ENCODE data around the gene GJA4. TPM values are rescaled to one million over a fixed set of nuclear protein-coding genes. Genes with fewer than 3 reads are reported as not detected.

The GJA4 gene
- total and polyA plus RNA-seq, 5 donors from 2014 or later, result not detected

DNA sequence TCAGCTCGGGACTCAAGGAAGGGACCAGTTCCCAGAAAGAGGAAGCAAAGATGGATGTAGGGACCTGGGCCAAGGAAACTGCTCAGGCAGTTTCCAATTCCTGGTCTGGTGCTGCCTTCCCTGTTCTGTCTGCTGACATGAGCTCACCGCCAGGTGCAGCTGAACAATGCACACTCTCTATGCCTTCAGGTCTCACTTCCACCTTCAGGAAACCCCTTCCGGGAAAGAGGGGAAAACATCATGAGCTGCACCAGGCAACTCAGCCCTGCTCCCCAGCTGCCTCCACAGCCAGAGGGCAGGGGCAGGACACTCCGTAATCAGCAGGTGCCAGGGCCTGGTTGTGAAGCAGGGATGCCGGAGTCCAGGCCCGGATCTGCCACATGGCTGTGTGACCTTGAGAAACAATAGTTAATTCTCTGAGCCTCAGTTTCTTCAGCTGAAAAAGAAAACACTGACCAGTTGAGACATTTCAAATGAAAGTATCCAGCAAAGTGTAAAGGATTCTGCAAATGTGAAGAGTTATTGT, 39.0 kb downstream of the GJA4 start:
- Mint-ChIP-seq H3K4me3 (no peak overlapping the region), H3K27ac (no peak overlapping the region)

DNA sequence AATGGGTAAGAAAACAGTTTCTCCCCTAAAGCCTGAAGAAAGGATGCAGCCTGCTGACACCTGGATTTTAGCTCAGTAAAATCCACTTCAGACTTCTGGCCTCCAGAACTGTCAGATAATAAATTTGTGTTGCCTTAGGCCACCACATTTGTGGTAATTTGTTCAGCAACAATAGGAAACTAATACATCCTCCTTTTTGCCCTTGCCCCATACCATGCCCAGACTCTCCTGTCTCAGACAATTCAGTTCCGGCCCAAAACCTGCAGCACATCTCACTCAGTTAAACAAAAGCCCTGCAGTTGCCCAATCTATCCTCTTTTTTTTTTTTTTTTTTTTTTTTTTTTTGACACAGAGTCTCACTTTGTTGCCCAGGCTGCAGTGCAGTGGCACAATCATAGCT, 40.9 kb downstream of the GJA4 start:
- DNase-seq, result no peak
- no peak overlapping the region for H3K27ac Mint-ChIP-seq

More for the DNA sequence above, 39.0 kb downstream of the GJA4 start:
- DNase-seq (no peak), ATAC-seq (ENCODE audit: low read depth in 2 of 2) (no peak)
- H3K36me3 Mint-ChIP-seq, result peaks cover 14% of the 10 kb centered on the region
- Histone ChIP-seq H3K27me3 (ENCODE audit: control insufficient read depth, insufficient read depth, low read length) (no peaks in the 10 kb centered on the region), H3K36me3 (ENCODE audit: control insufficient read depth, insufficient read depth, low read length) (no peaks in the 10 kb centered on the region), H3K9me3 (ENCODE audit: control insufficient read depth in 2 of 2, low read length in 2 of 2) (no peaks in the 10 kb centered on the region), H3K4me1 (ENCODE audit: control insufficient read depth, insufficient read depth, low read length, poor library complexity, severe bottlenecking) (no peaks in the 10 kb centered on the region), H3K27ac (ENCODE audit: insufficient read depth, low read length, poor library complexity, severe bottlenecking) (no peak overlapping the region), H3K4me3 (ENCODE audit: low read depth, low read length) (no peak overlapping the region)
- no peaks in the 10 kb centered on the region for H3K27me3 Mint-ChIP-seq
- no peaks in the 10 kb centered on the region for H3K9me3 Mint-ChIP-seq
- peaks cover 0 to 4% (median 0%) of the 10 kb centered on the region in 4 donors for H3K4me1 Mint-ChIP-seq

DNA sequence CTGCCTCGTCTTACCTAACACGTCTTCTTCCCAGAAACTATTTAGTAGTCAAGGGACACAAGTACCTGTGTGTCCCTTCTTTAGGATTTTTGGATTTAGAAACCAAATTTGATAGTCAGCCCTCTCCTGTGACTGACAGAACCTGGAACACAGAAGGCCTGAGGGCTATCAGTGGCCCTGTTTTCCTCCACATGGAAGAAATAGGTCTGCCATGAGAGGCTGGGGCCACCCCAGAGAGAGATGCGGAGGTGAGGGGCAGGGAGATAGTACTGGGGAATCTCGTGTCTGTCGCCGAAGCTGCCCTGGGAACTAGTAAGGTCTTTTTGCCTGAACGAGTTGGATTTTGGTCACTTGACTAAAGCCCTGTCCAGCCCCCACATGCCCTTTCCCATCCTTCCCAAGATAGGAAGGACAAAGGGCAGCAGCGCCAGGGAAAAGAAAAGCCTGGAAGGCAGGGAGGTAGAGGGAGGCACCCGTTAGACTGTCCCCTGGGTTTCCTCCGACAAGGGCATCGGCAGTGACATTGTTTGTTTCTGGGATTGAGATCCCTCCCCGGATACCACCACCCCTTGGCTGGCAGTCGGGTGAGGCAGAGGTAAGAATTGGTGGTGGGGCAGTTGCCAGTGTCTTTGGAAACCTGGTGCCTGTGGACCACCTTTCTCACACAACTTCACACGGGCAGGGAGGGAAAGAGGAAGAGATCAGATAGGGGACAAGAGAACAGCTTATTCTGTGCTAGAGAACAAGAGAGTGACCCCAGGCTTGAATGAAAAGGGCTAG, 46.9 kb downstream of the GJA4 start:
- Histone ChIP-seq H3K4me1 (ENCODE audit: control insufficient read depth, insufficient read depth, low read length, poor library complexity, severe bottlenecking) (no peaks in the 10 kb centered on the region), H3K27me3 (ENCODE audit: control insufficient read depth, insufficient read depth, low read length) (no peaks in the 10 kb centered on the region), H3K4me3 (ENCODE audit: low read depth, low read length) (no peak overlapping the region), H3K27ac (ENCODE audit: insufficient read depth, low read length, poor library complexity, severe bottlenecking) (no peak overlapping the region), H3K36me3 (ENCODE audit: control insufficient read depth, insufficient read depth, low read length) (no peaks in the 10 kb centered on the region), H3K9me3 (ENCODE audit: control insufficient read depth in 2 of 2, low read length in 2 of 2) (no peaks in the 10 kb centered on the region)
- H3K27ac Mint-ChIP-seq, result no peak overlapping the region
- peaks cover 5% of the 10 kb centered on the region for H3K36me3 Mint-ChIP-seq
- no peak for DNase-seq
- H3K9me3 Mint-ChIP-seq, result no peaks in the 10 kb centered on the region
- H3K27me3 Mint-ChIP-seq, result no peaks in the 10 kb centered on the region
- H3K4me1 Mint-ChIP-seq, result peaks cover 0 to 21% (median 5%) of the 10 kb centered on the region in 4 donors
- ATAC-seq (ENCODE audit: low read depth in 2 of 2), result no peak
- H3K4me3 Mint-ChIP-seq, result no peak overlapping the region

More for the DNA sequence above, 40.9 kb downstream of the GJA4 start:
- H3K9me3 ChIP-seq (ENCODE audit: control insufficient read depth in 2 of 2, low read length in 2 of 2), result no peaks in the 10 kb centered on the region
- Mint-ChIP-seq H3K4me3 (no peak overlapping the region), H3K4me1 (peaks cover 0 to 4% (median 0%) of the 10 kb centered on the region in 4 donors), H3K9me3 (no peaks in the 10 kb centered on the region), H3K36me3 (peaks cover 14% of the 10 kb centered on the region), H3K27me3 (no peaks in the 10 kb centered on the region)
- no peak overlapping the region for H3K4me3 ChIP-seq (ENCODE audit: low read depth, low read length)
- no peak overlapping the region for H3K27ac ChIP-seq (ENCODE audit: insufficient read depth, low read length, poor library complexity, severe bottlenecking)
- H3K27me3 ChIP-seq (ENCODE audit: control insufficient read depth, insufficient read depth, low read length), result no peaks in the 10 kb centered on the region
- ATAC-seq (ENCODE audit: low read depth in 2 of 2), result no peak
- no peaks in the 10 kb centered on the region for H3K36me3 ChIP-seq (ENCODE audit: control insufficient read depth, insufficient read depth, low read length)
- H3K4me1 ChIP-seq (ENCODE audit: control insufficient read depth, insufficient read depth, low read length, poor library complexity, severe bottlenecking), result no peaks in the 10 kb centered on the region

DNA sequence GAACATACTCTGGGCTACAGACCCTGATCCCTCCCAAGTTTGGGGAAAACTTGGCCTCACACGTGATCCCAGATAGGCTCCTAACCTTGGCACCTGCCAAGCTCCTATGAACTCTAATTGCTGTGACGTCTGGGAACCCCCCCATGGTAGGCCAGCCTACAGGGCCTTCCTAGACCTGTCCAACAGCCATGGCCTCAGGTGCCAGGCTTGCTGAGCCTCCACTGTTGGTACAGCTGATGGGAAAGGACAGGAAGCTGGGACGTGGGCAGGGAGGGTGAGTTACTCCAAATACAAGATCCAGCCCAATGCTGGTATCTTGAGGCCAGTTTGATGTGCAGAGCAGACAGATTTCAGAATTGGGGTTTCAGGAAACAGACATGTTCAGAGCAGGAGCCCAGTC, 47.6 kb downstream of the GJA4 start:
- Mint-ChIP-seq H3K36me3 (peaks cover 5% of the 10 kb centered on the region), H3K4me1 (peaks cover 0 to 23% (median 5%) of the 10 kb centered on the region in 4 donors), H3K27ac (no peak overlapping the region), H3K9me3 (no peaks in the 10 kb centered on the region), H3K27me3 (no peaks in the 10 kb centered on the region), H3K4me3 (no peak overlapping the region)
- DNase-seq (no peak), ATAC-seq (ENCODE audit: low read depth in 2 of 2) (no peak)
- Histone ChIP-seq H3K4me3 (ENCODE audit: low read depth, low read length) (no peak overlapping the region), H3K36me3 (ENCODE audit: control insufficient read depth, insufficient read depth, low read length) (no peaks in the 10 kb centered on the region), H3K27me3 (ENCODE audit: control insufficient read depth, insufficient read depth, low read length) (no peaks in the 10 kb centered on the region), H3K9me3 (ENCODE audit: control insufficient read depth in 2 of 2, low read length in 2 of 2) (no peaks in the 10 kb centered on the region), H3K27ac (ENCODE audit: insufficient read depth, low read length, poor library complexity, severe bottlenecking) (no peak overlapping the region), H3K4me1 (ENCODE audit: control insufficient read depth, insufficient read depth, low read length, poor library complexity, severe bottlenecking) (no peaks in the 10 kb centered on the region)

DNA sequence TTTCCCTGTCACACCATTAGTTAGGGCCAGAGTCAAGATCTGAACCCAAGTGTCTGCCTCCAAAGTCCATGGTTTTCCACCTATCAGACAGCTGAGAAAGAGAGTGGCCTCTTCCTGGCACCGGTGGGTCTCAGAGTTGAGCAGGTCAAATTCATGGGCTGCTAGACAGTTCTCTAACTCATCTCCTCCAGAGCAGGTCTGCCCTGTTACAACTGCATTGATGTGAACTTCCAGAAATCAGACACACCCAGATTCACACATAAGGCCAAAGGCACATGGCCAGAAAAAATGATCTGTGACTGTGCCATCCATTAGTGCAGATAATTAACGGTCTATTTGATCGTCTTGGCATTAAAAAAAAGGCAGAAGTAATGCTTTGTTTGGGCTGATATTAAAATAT, 49.3 kb downstream of the GJA4 start:
- ATAC-seq (ENCODE audit: low read depth in 2 of 2), result no peak
- no peaks in the 10 kb centered on the region for H3K4me1 ChIP-seq (ENCODE audit: control insufficient read depth, insufficient read depth, low read length, poor library complexity, severe bottlenecking)
- no peaks in the 10 kb centered on the region for H3K9me3 ChIP-seq (ENCODE audit: control insufficient read depth in 2 of 2, low read length in 2 of 2)
- Mint-ChIP-seq H3K27ac (no peak overlapping the region), H3K36me3 (peaks cover 5% of the 10 kb centered on the region), H3K9me3 (no peaks in the 10 kb centered on the region), H3K27me3 (no peaks in the 10 kb centered on the region), H3K4me1 (peaks cover 2 to 21% (median 5%) of the 10 kb centered on the region in 4 donors), H3K4me3 (no peak overlapping the region)
- DNase-seq, result no peak
- no peaks in the 10 kb centered on the region for H3K27me3 ChIP-seq (ENCODE audit: control insufficient read depth, insufficient read depth, low read length)
- no peaks in the 10 kb centered on the region for H3K36me3 ChIP-seq (ENCODE audit: control insufficient read depth, insufficient read depth, low read length)
- H3K4me3 ChIP-seq (ENCODE audit: low read depth, low read length), result no peak overlapping the region
- H3K27ac ChIP-seq (ENCODE audit: insufficient read depth, low read length, poor library complexity, severe bottlenecking), result no peak overlapping the region

DNA sequence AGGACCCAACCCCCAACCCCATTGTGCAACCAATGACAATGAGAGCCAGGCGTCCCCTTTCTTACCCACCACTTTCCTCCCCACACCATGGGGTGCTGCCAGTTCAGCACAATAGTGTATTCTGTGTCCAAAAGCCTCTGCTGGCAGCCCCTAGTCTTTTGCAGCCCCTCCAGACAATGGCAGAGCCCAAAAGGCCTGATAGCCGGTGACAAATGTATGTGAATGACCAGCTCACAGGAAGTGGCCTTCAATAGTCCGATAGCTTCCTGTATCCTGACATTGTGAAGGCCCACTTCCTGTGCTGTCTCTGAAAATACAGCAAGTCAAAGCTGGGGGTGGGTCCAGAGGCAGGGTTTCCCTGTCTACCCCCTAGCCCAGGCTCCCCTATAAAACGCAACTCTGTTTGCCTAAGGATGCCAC, 50.2 kb downstream of the GJA4 start:
- no peaks in the 10 kb centered on the region for H3K27me3 ChIP-seq (ENCODE audit: control insufficient read depth, insufficient read depth, low read length)
- Mint-ChIP-seq H3K4me3 (no peak overlapping the region), H3K27ac (no peak overlapping the region), H3K4me1 (peaks cover 4 to 21% (median 5%) of the 10 kb centered on the region in 4 donors), H3K36me3 (peaks cover 5% of the 10 kb centered on the region), H3K9me3 (no peaks in the 10 kb centered on the region), H3K27me3 (no peaks in the 10 kb centered on the region)
- H3K27ac ChIP-seq (ENCODE audit: insufficient read depth, low read length, poor library complexity, severe bottlenecking), result no peak overlapping the region
- no peaks in the 10 kb centered on the region for H3K4me1 ChIP-seq (ENCODE audit: control insufficient read depth, insufficient read depth, low read length, poor library complexity, severe bottlenecking)
- no peak overlapping the region for H3K4me3 ChIP-seq (ENCODE audit: low read depth, low read length)
- no peak for ATAC-seq (ENCODE audit: low read depth in 2 of 2)
- H3K9me3 ChIP-seq (ENCODE audit: control insufficient read depth in 2 of 2, low read length in 2 of 2), result no peaks in the 10 kb centered on the region
- no peak for DNase-seq
- no peaks in the 10 kb centered on the region for H3K36me3 ChIP-seq (ENCODE audit: control insufficient read depth, insufficient read depth, low read length)

DNA sequence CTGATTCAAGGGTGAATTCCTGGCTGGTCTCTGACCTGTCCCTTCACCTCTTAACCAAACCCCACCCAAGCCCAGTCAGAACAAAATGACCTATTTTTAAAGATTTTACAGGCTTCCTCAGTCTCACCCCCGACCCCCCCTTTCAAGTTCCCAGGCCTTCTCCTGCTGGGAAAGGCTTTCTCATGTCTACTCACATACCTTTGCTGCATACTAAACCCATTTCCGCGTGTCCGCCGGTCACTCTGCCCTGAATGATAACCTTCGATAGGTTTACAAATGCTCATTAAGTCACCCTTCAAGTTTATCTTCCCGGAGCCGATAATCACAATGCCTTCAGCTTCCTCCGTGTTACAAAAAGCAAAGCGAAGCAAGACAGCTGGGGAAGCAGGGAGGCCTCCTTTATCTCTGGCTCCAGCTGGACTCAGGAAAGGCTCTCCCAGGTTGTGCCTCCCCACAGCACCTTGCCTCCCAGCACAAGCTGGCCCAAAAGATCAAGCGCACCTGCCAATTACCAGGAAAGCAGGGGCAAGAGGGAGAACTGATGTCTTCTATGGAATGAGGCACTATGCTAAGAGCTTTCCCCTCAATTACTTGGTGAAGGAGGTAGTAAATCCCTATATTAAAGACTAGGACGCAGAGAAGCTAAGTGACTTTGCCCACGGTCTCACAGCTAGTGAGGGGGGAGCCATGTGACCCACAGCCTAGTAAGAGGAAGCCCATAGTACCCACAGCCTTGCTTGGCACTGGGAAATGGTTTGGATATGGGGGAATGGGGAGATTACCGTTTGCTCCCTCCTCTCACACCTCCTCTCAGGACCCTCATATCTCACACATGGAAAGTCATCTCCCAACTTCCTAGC, 50.8 kb downstream of the GJA4 start:
- H3K9me3 Mint-ChIP-seq, result no peaks in the 10 kb centered on the region
- H3K27ac Mint-ChIP-seq, result peak overlapping the region in 1 of 3 donors; percentile 52
- Histone ChIP-seq H3K36me3 (ENCODE audit: control insufficient read depth, insufficient read depth, low read length) (no peaks in the 10 kb centered on the region), H3K27me3 (ENCODE audit: control insufficient read depth, insufficient read depth, low read length) (no peaks in the 10 kb centered on the region), H3K4me3 (ENCODE audit: low read depth, low read length) (no peak overlapping the region), H3K9me3 (ENCODE audit: control insufficient read depth in 2 of 2, low read length in 2 of 2) (no peaks in the 10 kb centered on the region), H3K4me1 (ENCODE audit: control insufficient read depth, insufficient read depth, low read length, poor library complexity, severe bottlenecking) (no peaks in the 10 kb centered on the region), H3K27ac (ENCODE audit: insufficient read depth, low read length, poor library complexity, severe bottlenecking) (no peak overlapping the region)
- H3K36me3 Mint-ChIP-seq, result peaks cover 9% of the 10 kb centered on the region
- no peak for DNase-seq
- ATAC-seq (ENCODE audit: low read depth in 2 of 2), result no peak
- peaks cover 4 to 22% (median 7%) of the 10 kb centered on the region in 4 donors for H3K4me1 Mint-ChIP-seq
- no peaks in the 10 kb centered on the region for H3K27me3 Mint-ChIP-seq
- no peak overlapping the region for H3K4me3 Mint-ChIP-seq

Data from CD4-positive, CD25-positive, alpha-beta regulatory T cell (primary cell).